Fibroblast of villous mesenchyme (primary cell): ENCODE data around the gene ABHD6. TPM values are rescaled to one million over a fixed set of nuclear protein-coding genes. Genes with fewer than 3 reads are reported as not detected.

ENCODE experiments used
- DNase-seq: peaks from one replicate; pipeline ENCODE4 v3.0.0-alpha.2; 2010; ENCODE audit warnings: low read depth
- H3K4me3 ChIP-seq: 2 replicates; pipeline ENCODE4 v1.5.1; 2011; ENCODE audit warnings: low read depth, mild to moderate bottlenecking, low read length
- total RNA-seq: library from RNA; depleted of rRNA; stranded (reverse); fragments of >200 nt; gene quantifications from 2 replicates; pipeline ENCODE4 v1.2.3, GENCODE V29; 2012
- TF ChIP-seq, protein P1 (sequence below): IDR thresholded peaks from 2 replicates; pipeline ENCODE4 v1.5.1; 2012; ENCODE audit warnings: low read depth, mild to moderate bottlenecking, low read length; ENCODE audit not compliant: insufficient read depth

The ABHD6 gene
- total RNA-seq, 1 donor, result 9.9 TPM

DNA sequence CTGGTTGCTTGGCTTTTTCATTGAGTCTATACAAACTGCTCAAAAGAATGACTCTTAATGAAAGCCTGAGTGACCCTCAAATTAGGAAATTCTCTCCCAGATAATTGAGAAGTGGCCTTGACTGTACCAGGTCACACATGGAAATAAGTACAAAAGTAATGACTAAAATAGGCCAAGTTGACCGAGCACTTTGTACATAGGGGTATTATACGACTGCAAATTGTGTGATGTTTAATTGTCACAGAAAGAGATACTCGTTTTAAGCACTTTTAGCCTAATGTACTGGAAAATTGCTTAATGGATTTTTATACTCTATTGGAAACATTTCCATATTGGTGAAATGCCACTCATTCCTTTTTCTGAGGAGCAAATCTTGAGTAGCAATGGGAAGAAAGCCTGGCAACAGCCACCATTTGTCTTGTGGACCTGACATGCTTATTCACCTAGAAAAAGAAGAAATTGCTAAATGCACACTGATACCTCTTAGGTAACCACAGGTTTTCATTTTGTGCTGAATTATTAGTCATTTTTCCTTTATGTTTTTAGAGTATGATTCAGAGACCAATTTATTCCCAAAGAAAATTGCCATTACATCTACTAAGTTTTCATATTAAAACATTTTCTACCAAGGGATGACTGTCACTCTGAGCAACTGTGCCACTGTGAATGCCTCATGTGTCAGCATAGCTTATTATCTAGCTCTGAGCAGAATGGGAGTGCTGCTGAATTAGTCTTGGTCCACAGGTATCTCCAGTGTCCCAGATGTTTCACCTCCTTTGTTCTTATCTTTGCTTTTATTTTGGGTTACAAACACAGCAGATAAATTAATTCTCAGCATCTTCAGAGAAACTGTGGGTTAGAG, 86.2 kb downstream of the ABHD6 start:
- no peak overlapping the region for H3K4me3 ChIP-seq
- TF ChIP-seq, protein P1, sequence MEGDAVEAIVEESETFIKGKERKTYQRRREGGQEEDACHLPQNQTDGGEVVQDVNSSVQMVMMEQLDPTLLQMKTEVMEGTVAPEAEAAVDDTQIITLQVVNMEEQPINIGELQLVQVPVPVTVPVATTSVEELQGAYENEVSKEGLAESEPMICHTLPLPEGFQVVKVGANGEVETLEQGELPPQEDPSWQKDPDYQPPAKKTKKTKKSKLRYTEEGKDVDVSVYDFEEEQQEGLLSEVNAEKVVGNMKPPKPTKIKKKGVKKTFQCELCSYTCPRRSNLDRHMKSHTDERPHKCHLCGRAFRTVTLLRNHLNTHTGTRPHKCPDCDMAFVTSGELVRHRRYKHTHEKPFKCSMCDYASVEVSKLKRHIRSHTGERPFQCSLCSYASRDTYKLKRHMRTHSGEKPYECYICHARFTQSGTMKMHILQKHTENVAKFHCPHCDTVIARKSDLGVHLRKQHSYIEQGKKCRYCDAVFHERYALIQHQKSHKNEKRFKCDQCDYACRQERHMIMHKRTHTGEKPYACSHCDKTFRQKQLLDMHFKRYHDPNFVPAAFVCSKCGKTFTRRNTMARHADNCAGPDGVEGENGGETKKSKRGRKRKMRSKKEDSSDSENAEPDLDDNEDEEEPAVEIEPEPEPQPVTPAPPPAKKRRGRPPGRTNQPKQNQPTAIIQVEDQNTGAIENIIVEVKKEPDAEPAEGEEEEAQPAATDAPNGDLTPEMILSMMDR, result no peak
- no peak for DNase-seq

DNA sequence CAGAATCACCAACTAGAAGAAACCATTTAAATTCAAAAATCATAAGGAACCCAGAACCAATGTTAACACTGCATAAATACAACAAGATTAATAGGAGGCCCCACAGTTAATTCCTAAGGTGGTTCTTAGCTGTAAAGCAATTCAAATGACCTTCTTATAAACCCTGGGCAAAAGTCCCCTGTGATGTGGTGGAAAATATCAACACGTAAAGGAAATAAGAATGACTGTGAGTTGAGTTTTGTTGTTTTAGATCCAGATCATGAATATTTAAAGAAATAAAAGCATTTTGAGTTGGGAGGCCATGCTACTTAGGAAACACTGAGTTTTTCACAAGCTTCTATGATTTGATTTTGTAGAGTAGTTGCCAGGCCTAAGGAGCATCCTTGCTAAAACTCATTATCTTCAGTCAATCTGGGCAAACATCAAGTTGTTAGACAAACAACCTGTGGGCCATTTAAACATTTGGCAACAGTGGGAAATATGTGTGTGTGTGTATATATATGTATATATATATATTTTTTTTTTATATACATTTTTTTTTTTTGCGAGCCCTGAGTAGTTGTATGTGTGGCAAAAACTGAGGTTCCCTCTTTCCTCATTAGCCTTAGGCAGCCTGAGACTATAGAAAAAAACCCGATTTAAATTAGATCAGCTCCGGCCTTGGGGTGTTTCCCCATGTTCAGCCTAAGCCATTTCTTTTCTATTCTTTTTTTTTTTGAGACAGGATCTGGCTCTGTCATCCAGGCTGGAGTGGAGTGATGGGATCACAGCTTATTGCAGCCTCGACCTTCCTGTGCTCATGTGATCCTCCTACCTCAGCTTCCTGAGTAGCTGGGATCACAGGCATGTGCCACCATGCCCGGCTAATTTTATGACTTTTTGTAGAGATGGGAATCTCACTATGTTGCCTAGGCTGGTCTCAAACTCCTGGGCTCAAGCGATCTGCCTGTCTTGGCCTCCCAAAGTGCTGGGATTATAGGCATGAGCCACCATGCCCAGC, 87.1 kb downstream of the ABHD6 start:
- H3K4me3 ChIP-seq, result no peak overlapping the region
- DNase-seq, result no peak
- TF ChIP-seq, protein P1, result no peak

DNA sequence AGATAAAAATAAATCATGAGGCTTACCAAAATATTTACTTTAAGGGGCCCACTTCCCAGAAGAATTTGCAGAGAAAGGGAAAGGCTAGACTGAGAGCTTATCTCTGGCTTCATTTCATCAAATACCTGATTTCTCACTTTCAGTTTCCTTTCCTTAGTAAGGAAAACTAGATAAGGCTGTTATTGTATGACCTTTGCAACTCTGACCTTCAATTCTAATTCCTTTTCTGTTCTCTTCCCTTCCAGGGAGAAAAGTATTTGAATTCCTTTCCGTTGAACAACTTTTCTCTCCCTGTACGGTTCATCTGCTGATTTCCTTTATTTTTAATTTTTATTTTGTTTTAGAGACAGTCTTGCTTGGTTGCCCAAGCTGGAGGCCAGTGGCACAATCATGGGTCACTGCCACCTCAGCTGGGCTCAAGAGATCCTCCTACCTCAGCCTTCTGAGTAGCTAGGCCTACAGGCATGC, 88.0 kb downstream of the ABHD6 start:
- DNase-seq, result peak; percentile 72
- TF ChIP-seq, protein P1, result no peak
- no peak overlapping the region for H3K4me3 ChIP-seq

DNA sequence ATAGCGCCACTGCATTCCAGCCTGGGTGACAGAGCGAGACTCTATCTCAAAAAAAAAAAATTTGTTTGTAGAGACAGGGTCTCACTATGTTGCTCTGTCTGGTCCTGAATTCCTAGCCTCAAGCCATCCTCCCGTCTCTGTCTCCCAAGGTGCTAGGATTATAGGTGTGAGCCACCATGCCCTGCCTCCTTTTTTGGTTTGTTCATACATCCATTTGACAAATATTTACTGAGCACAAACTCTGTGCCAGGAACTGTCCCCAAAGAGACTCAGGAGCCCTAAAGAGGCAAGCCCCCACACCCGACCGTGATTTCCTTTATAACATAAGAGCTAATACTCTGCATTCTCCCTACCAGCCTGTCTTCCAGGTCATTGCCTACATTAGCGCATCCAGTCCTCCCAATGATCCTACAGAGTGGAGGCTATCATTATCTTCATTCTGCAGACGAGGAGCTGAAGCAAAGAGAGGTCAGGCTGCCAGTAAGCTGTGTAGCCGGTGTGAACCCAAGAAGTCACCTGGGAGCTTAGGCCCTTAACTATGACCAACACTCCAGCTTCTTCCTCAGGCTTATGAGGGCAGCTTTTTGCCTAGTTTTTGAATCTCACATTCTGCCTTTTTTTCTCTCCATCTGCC, 88.8 kb downstream of the ABHD6 start:
- TF ChIP-seq, protein P1, result no peak
- no peak for DNase-seq
- no peak overlapping the region for H3K4me3 ChIP-seq

DNA sequence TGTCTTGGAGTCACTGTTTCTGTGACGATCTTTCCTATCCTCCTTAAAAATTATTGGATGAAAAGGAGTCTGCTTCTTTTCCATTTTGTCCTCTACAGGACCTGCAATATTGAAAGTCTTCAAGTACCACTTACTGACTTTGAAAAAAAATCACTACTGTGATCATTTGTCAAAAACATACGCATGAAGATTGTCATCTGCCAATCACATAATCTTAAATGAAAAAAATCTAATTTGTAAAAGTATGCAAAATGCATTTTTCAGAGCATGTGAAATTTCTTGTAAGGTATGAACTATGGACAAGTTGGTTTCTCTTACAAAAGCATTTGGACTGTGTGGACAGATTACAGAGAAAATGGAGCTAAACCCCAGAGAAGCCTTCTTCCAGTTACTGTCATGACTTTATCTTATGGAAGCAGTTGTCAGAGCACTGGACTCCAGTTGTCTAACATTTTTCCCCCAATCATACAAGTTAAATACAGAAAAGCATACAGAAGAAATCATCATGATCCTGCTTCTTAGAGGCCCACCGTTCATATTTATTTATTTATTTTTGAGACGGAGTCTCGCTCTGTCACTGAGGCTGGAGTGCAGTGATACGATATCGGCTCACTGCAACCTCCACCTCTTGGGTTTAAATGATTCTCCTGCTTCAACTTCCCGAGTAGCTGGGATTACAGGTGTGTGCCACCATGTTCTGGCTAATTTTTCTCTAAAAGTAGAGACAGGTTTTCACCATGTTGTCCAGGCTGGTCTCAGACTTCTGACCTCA, 91.7 kb downstream of the ABHD6 start:
- no peak for DNase-seq
- no peak overlapping the region for H3K4me3 ChIP-seq
- TF ChIP-seq, protein P1, result no peak
